Memory B cell (primary cell): ENCODE data around the gene THBS3.
"Not testable (repeated sequence)": the region's sequence is repeated elsewhere in the genome, so short reads cannot be mapped to it uniquely, and the experiment has no call there.

Experiments used
- ATAC-seq: fragments of 150-1000 bp; cut with Tn5 transposase; 2 replicates; pipeline ENCODE4 v1.10.0; 2021; ENCODE audit warnings: low read depth, mild to moderate bottlenecking, moderate library complexity
- DNase-seq, 2 donors: peaks; one replicate each; pipeline ENCODE4 v3.0.0; 2022; ENCODE audit warnings: low spot score in 2 of 2
- H3K27ac Mint-ChIP-seq: one replicate; pipeline ENCODE4 v1.8.0; 2022; ENCODE audit warnings: mild to moderate bottlenecking, moderate library complexity, mixed read lengths
- H3K27me3 Mint-ChIP-seq: one replicate; pipeline ENCODE4 v1.8.0; 2022; ENCODE audit warnings: mixed read lengths
- H3K36me3 Mint-ChIP-seq: one replicate; pipeline ENCODE4 v1.8.0; 2022; ENCODE audit warnings: mild to moderate bottlenecking, mixed read lengths
- H3K4me1 Mint-ChIP-seq: one replicate; pipeline ENCODE4 v1.8.0; 2022; ENCODE audit warnings: mixed read lengths
- H3K4me3 Mint-ChIP-seq: one replicate; pipeline ENCODE4 v1.8.0; 2022; ENCODE audit warnings: mild to moderate bottlenecking, moderate library complexity, mixed read lengths
- H3K9me3 Mint-ChIP-seq: one replicate; pipeline ENCODE4 v1.8.0; 2022; ENCODE audit warnings: mixed read lengths

THBS3 gene

GRCh38 chr1:155226188-155226909, 18.7 kb upstream of the THBS3 start:
- ATAC-seq (peak; percentile 47), DNase-seq (peak; percentile 69 to 76)
- H3K27me3 Mint-ChIP-seq = no peaks in the 10 kb centered on the region
- peaks cover 31% of the 10 kb centered on the region for H3K4me1 Mint-ChIP-seq
- no peaks in the 10 kb centered on the region for H3K36me3 Mint-ChIP-seq
- no peaks in the 10 kb centered on the region for H3K9me3 Mint-ChIP-seq
- H3K27ac Mint-ChIP-seq = peak overlapping the region; percentile 81
- peak overlapping the region; percentile 84 for H3K4me3 Mint-ChIP-seq

DNA sequence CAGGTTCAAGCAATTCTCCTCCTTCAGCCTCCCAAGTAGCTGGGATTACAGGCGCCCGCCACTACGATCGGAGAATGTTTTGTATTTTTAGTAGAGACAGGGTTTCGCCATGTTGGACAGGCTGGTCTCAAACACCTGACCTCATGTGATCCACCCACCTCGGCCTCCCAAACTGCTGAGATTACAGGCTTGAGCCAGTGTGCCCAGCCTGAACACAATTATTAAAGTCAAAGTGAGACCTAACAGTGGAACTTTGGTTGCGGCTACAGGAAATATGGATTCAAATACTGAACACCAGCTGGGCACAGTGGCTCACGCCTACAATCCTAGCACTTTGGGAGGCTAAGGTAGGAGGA, 17.7 kb upstream of the THBS3 start:
- peaks cover 31% of the 10 kb centered on the region for H3K4me1 Mint-ChIP-seq
- not testable (repeated sequence) for H3K4me3 Mint-ChIP-seq, H3K36me3 Mint-ChIP-seq, ATAC-seq, DNase-seq, H3K9me3 Mint-ChIP-seq, H3K27me3 Mint-ChIP-seq
- H3K27ac Mint-ChIP-seq = peak overlapping the region; percentile 81

DNA sequence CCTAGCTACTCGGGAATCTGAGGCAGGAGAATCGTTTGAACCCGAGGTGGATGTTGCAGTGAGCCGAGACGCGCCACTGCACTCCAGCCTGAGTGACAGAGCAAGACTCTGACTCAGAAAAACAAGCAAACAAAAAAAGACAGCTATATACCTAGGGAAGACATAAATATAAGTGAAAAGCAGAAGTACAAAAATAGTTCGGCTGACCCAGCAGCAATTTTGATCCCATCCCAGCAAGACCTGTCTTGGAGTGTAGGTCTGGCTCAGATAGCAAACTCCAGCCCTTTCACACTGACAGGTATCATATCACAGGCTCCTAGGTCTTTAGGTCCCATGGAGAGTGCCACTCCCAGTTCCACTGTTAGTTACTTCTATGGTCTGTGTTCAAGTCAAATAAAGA, 15.3 kb upstream of the THBS3 start:
- Mint-ChIP-seq H3K9me3 (no peaks in the 10 kb centered on the region), H3K27me3 (no peaks in the 10 kb centered on the region), H3K4me3 (peak overlapping the region; percentile 50), H3K4me1 (peaks cover 32% of the 10 kb centered on the region), H3K36me3 (no peaks in the 10 kb centered on the region), H3K27ac (peak overlapping the region; percentile 66)
- DNase-seq = no peak
- no peak for ATAC-seq

- H3K4me3 Mint-ChIP-seq, H3K36me3 Mint-ChIP-seq, H3K27me3 Mint-ChIP-seq, H3K27ac Mint-ChIP-seq, ATAC-seq, DNase-seq, H3K9me3 Mint-ChIP-seq: not testable (repeated sequence)
- H3K4me1 Mint-ChIP-seq = peaks cover 20% of the 10 kb centered on the region
Measured at GRCh38 chr1:155220211-155220965, 12.7 kb upstream of the THBS3 start.

GRCh38 chr1:155219592-155220031, 11.9 kb upstream of the THBS3 start:
- H3K4me3 Mint-ChIP-seq = no peak overlapping the region
- H3K27ac Mint-ChIP-seq = no peak overlapping the region
- no peaks in the 10 kb centered on the region for H3K9me3 Mint-ChIP-seq
- H3K36me3 Mint-ChIP-seq = no peaks in the 10 kb centered on the region
- ATAC-seq (no peak), DNase-seq (no peak)
- H3K27me3 Mint-ChIP-seq = no peaks in the 10 kb centered on the region
- peaks cover 17% of the 10 kb centered on the region for H3K4me1 Mint-ChIP-seq

DNA sequence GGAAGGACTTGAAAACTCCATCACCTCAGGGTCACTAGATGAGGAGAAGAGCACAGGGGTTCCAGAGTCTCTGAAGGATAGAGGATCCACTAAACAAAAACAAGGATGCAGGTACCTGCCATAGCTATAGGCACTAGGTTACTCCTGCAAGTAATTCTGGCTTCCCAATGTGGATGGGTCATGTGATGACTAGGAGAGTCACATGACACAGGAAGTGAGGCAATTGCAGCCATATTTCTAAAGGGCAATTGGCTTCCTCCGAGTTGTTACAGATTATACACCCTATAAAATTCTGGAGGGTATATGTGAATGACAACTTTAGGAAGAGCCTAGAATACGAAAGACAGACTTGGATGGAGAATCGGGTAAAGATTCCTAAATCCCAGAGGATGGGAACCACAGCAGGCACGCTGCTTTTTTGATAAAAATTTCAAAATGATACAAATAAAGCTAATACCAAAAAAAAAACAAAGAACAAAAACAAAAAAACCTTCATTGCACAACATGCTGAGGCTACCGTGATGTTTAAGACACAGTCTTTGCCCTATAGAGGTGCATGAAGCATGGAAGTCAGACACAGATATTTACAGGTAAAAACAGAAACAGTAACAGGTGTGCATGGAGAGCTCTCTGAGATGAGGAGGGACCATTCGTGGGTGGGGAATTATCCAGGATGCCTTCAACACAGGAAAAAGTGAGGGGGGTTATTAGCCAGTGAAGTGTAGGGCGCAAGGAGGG, 11.3 kb upstream of the THBS3 start:
- Mint-ChIP-seq H3K4me3 (no peak overlapping the region), H3K27me3 (no peaks in the 10 kb centered on the region), H3K9me3 (no peaks in the 10 kb centered on the region), H3K4me1 (peaks cover 13% of the 10 kb centered on the region), H3K27ac (no peak overlapping the region), H3K36me3 (no peaks in the 10 kb centered on the region)
- DNase-seq (no peak), ATAC-seq (no peak)

DNA sequence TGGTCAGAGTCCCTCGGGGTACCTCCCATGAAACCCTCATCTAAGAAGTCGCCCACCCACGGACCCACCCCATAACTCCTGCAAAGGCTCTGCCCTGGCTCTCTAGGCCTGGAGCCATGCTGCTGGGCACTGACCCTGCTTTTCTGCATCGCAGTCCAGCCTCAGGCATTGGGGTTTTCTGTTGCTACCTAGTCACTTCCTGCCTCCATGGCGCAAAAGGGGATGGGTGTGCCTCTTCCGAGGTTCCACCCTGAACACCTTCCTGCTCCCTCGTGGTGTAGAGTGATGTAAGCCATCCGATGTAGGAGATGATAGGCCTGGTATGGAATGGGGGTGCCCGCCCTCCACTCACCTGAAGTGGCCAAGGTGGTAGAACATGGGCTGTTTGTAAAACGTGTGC, 7.0 kb upstream of the THBS3 start:
- H3K36me3 Mint-ChIP-seq, H3K27ac Mint-ChIP-seq, H3K27me3 Mint-ChIP-seq, DNase-seq, H3K9me3 Mint-ChIP-seq, H3K4me3 Mint-ChIP-seq, H3K4me1 Mint-ChIP-seq, ATAC-seq: not testable (repeated sequence)

GRCh38 chr1:155212051-155212440, 4.3 kb upstream of the THBS3 start:
- ATAC-seq, H3K27me3 Mint-ChIP-seq, H3K27ac Mint-ChIP-seq, H3K4me3 Mint-ChIP-seq, DNase-seq, H3K9me3 Mint-ChIP-seq, H3K36me3 Mint-ChIP-seq: not testable (repeated sequence)
- peaks cover 20% of the 10 kb centered on the region for H3K4me1 Mint-ChIP-seq

GRCh38 chr1:155211381-155212050, 3.8 kb upstream of the THBS3 start:
- peaks cover 24% of the 10 kb centered on the region for H3K4me1 Mint-ChIP-seq
- not testable (repeated sequence) for H3K9me3 Mint-ChIP-seq, H3K27ac Mint-ChIP-seq, H3K4me3 Mint-ChIP-seq, H3K36me3 Mint-ChIP-seq, H3K27me3 Mint-ChIP-seq, DNase-seq, ATAC-seq

GRCh38 chr1:155210314-155211104, 2.8 kb upstream of the THBS3 start:
- ATAC-seq (no peak), DNase-seq (no peak)
- Mint-ChIP-seq H3K9me3 (no peaks in the 10 kb centered on the region), H3K36me3 (peaks cover 5% of the 10 kb centered on the region), H3K4me3 (peak overlapping the region; percentile 8), H3K27ac (no peak overlapping the region), H3K4me1 (peaks cover 24% of the 10 kb centered on the region), H3K27me3 (no peaks in the 10 kb centered on the region)

GRCh38 chr1:155209312-155209721, 1.6 kb upstream of the THBS3 start:
- no peak for DNase-seq
- peak overlapping the region; percentile 89 for H3K4me3 Mint-ChIP-seq
- peaks cover 24% of the 10 kb centered on the region for H3K4me1 Mint-ChIP-seq
- H3K27me3 Mint-ChIP-seq = no peaks in the 10 kb centered on the region
- peak overlapping the region; percentile 99 for H3K27ac Mint-ChIP-seq
- no peaks in the 10 kb centered on the region for H3K9me3 Mint-ChIP-seq
- no peak for ATAC-seq
- peaks cover 5% of the 10 kb centered on the region for H3K36me3 Mint-ChIP-seq

DNA sequence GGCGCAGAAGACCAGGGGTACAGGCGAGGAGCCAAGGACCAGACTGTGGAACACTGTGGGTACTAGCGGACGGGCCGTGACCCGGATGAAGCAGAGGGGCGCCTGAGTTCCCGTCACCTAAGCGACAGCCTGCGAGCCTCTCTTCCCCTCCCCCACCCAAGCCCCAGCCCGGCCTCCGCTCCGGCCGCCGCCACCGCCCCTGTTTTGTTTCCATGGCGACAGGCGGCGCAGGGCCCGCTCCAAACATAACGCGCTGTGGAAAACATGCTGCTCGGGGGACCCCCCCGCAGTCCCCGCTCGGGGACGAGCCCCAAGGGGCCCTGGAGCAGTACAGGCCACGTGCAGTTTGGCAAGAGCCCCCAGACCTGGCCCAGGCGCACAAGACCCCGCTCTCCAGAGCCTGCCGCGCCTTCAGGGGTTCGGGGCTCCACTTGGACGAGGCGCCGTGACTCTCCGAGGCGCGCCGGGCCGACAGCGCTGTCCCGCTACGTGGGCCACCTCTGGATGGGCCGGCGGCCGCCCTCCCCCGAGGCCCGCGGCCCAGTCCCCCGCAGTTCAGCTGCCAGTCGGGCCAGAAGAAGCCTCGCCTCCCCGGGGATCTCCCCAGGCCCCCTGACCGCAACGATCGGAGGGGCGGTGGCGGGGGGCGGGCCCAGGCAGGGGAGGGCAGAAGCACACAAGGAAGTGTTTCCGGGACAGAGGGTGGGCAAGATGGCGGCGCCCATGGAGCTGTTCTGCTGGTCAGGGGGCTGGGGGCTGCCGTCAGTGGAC, 1.0 kb upstream of the THBS3 start, which contains the start of gene MTX1:
Gene MTX1, plus strand, starts transcription at position 155 of the 771 bp plus-strand sequence. Its CDS starts 110 bp downstream, at position 265.
- Mint-ChIP-seq H3K9me3 (no peaks in the 10 kb centered on the region), H3K4me1 (peaks cover 24% of the 10 kb centered on the region), H3K27ac (peak within 1 kb of the TSS; percentile 99), H3K27me3 (no peaks in the 10 kb centered on the region), H3K4me3 (peak within 1 kb of the TSS; percentile 89), H3K36me3 (peaks cover 5% of the 10 kb centered on the region)
- DNase-seq (peak; percentile 87 to 90), ATAC-seq (peak; percentile 79)
